B cell (primary cell): ENCODE measurements around the gene HABP4. TPM values are rescaled to one million over a fixed set of nuclear protein-coding genes. Genes with fewer than 3 reads are reported as not detected.

Source experiments
- ATAC-seq: fragments of 200-7000 bp; cut with Tn5 transposase; one replicate; pipeline ENCODE4 v1.10.0; 2021; ENCODE audit warnings: low read depth, mild to moderate bottlenecking, moderate number of reproducible peaks, moderate library complexity
- CTCF ChIA-PET: fragments of 350-600 bp; sonication (Branson Sonifier 250); formaldehyde crosslinking; loops from one replicate; lab custom pipeline; 2021; ENCODE audit warnings: antibody characterized with exemption, inconsistent platforms; lab: Charles Lee
- POLR2A ChIA-PET: fragments of 350-600 bp; sonication (Branson Sonifier 250); formaldehyde crosslinking; loops from one replicate; lab custom pipeline; 2021; ENCODE audit warnings: antibody characterized with exemption; lab: Charles Lee
- DNase-seq: peaks from one replicate; pipeline ENCODE4 v3.0.0; 2013
- H2AFZ ChIP-seq: 2 replicates; pipeline ENCODE4 v1.6.1; 2012; ENCODE audit warnings: mild to moderate bottlenecking, low read depth, low read length; ENCODE audit not compliant: insufficient read depth, poor library complexity, severe bottlenecking
- H3K27ac ChIP-seq, 2 donors: 1 replicate in 1 of 2; 2 replicates in 1 of 2; pipeline ENCODE4 v1.5.1; 2012 to 2013; ENCODE audit warnings: low read length in 2 of 2, mild to moderate bottlenecking in 2 of 2, moderate library complexity in 1 of 2
- H3K27me3 ChIP-seq, 4 experiments: fragments of 200-600 bp in 1 of 4; sonication (generic) in 1 of 4; replicated peaks in 1 of 4; 1 replicate in 2 of 4; 2 replicates in 2 of 4; pipeline versions ENCODE4 v1.6.1 to v1.7.0; 2013 to 2016; ENCODE audit warnings: low read length in 3 of 4, mild to moderate bottlenecking in 2 of 4, mixed read lengths in 1 of 4, moderate library complexity in 1 of 4; ENCODE audit not compliant: insufficient read depth in 4 of 4, control insufficient read depth in 3 of 4; ENCODE audit errors: control extremely low read depth in 1 of 4
- H3K36me3 ChIP-seq, 2 experiments: replicated peaks in 1 of 2; 1 replicate in 1 of 2; 2 replicates in 1 of 2; pipeline versions ENCODE4 v1.6.1 to v1.7.1; 2013; ENCODE audit warnings: low read length in 1 of 2; ENCODE audit not compliant: insufficient read depth in 2 of 2, control insufficient read depth in 1 of 2; ENCODE audit errors: control extremely low read depth in 1 of 2, extremely low read depth in 1 of 2
- H3K4me1 ChIP-seq, 2 donors: fragments of 200-600 bp in 1 of 2; sonication (generic) in 1 of 2; 1 replicate in 1 of 2; 2 replicates in 1 of 2; pipeline versions ENCODE4 v1.5.1 to v1.6.1; 2013 to 2017; ENCODE audit warnings: low read length in 2 of 2; ENCODE audit not compliant: control insufficient read depth in 2 of 2, insufficient read depth in 2 of 2
- H3K4me2 ChIP-seq: replicated peaks from 2 replicates; pipeline ENCODE3; 2012; ENCODE audit warnings: mild to moderate bottlenecking, low read depth, low read length; ENCODE audit not compliant: poor library complexity, severe bottlenecking
- H3K4me3 ChIP-seq, 5 experiments: fragments of 200-600 bp in 1 of 5; sonication (generic) in 1 of 5; 1 replicate in 3 of 5; 2 replicates in 2 of 5; pipeline versions ENCODE4 v1.5.1 to v1.7.0; 2011 to 2016; ENCODE audit warnings: low read length in 4 of 5, mild to moderate bottlenecking in 4 of 5, low read depth in 2 of 5, control low read depth in 1 of 5, moderate library complexity in 1 of 5; ENCODE audit not compliant: insufficient read depth in 1 of 5; ENCODE audit errors: control extremely low read depth in 1 of 5, extremely low read depth in 1 of 5
- H3K79me2 ChIP-seq: fragments of 200-600 bp; sonication (generic); one replicate; pipeline ENCODE4 v1.6.0; 2016; ENCODE audit warnings: low read length; ENCODE audit not compliant: control insufficient read depth, insufficient read depth
- H3K9ac ChIP-seq: fragments of 200-600 bp; sonication (generic); 2 replicates; pipeline ENCODE4 v1.6.1; 2017; ENCODE audit warnings: mild to moderate bottlenecking, low read length, moderate library complexity
- H3K9me3 ChIP-seq, 3 donors: one replicate each; pipeline versions ENCODE4 v1.6.1 to v1.7.1; 2013; ENCODE audit warnings: low read length in 2 of 3; ENCODE audit not compliant: control insufficient read depth in 2 of 3, insufficient read depth in 1 of 3; ENCODE audit errors: control extremely low read depth in 1 of 3
- H4K20me1 ChIP-seq: 2 replicates; pipeline ENCODE4 v1.6.0; 2012; ENCODE audit warnings: mild to moderate bottlenecking, low read length; ENCODE audit not compliant: insufficient read depth, control insufficient read depth, poor library complexity, severe bottlenecking
- H3K27ac Mint-ChIP-seq: one replicate; pipeline ENCODE4 v1.8.0; 2021; ENCODE audit warnings: mixed read lengths
- H3K27me3 Mint-ChIP-seq: one replicate; pipeline ENCODE4 v1.8.0; 2021; ENCODE audit warnings: mixed read lengths
- H3K4me1 Mint-ChIP-seq: one replicate; pipeline ENCODE4 v1.8.0; 2021; ENCODE audit warnings: mixed read lengths
- H3K4me3 Mint-ChIP-seq: one replicate; pipeline ENCODE4 v1.8.0; 2021; ENCODE audit warnings: mixed read lengths
- H3K9me3 Mint-ChIP-seq: one replicate; pipeline ENCODE4 v1.8.0; 2022; ENCODE audit warnings: mixed read lengths; ENCODE audit not compliant: insufficient read depth
- CTCF ChIP-seq: fragments of 200-600 bp; IDR thresholded peaks from one replicate; pipeline ENCODE4 v1.8.0; 2022; ENCODE audit warnings: antibody characterized with exemption, mild to moderate bottlenecking
- EZH2 ChIP-seq: IDR thresholded peaks from 2 replicates; pipeline ENCODE4 v1.6.1; 2012; ENCODE audit warnings: borderline replicate concordance, low read depth, mild to moderate bottlenecking, moderate library complexity, low read length; ENCODE audit not compliant: insufficient read depth, poor library complexity, severe bottlenecking
- WGBS: methylation state at CpG from one replicate; pipeline ENCODE4 v1.1.5; 2013; ENCODE audit warnings: missing lambda C conversion rate; ENCODE audit not compliant: insufficient coverage; 5-methylcytosine and 5-hydroxymethylcytosine counted together
- intact Hi-C: fragments of 100-400 bp; cut with micrococcal nuclease; formaldehyde crosslinking; loops from one replicate; pipeline ENCODE4 v1.10.0; 2022
- polyA plus RNA-seq: library from polyadenylated mRNA; depleted of rRNA; stranded (reverse); fragments of >200 nt; gene quantifications from 2 replicates; pipeline ENCODE4 v1.2.3, GENCODE V29; 2012
- total RNA-seq, 2 donors: library from RNA; stranded (reverse); fragments of 120-200 nt in 1 of 2; gene quantifications; 1 replicate in 1 of 2; 2 replicates in 1 of 2; pipeline versions ENCODE4 v1.2.3 to v1.2.4, GENCODE V29; 2013 to 2022

HABP4 gene
- total and polyA plus RNA-seq, 2 donors (not counting 1 experiment from before 2014, with no cell fraction given), result 3.3 to 15.0 TPM

GRCh38 chr9:96423322-96423984 lies 26.5 kb upstream of the HABP4 start:
- ATAC-seq, result no peak
- Histone ChIP-seq H3K36me3 (no peaks in the 10 kb centered on the region), H3K9me3 (no peaks in the 10 kb centered on the region), H3K4me1 (peaks cover 15 to 22% of the 10 kb centered on the region in 2 donors), H4K20me1 (no peaks in the 10 kb centered on the region), H3K4me2 (no peak overlapping the region), H3K9ac (no peak overlapping the region), H3K79me2 (no peaks in the 10 kb centered on the region), H3K4me3 (no peak overlapping the region), H3K27me3 (no peaks in the 10 kb centered on the region), H2AFZ (no peak overlapping the region), H3K27ac (no peak overlapping the region)
- intact Hi-C loops, result no loop called here
- CTCF ChIA-PET, result interaction anchor here (1.5 kb wide), 1 partner anchor 26 kb away, joined by 4 read pairs; the partner anchor contains the start of gene HABP4
- Mint-ChIP-seq H3K4me3 (no peak overlapping the region), H3K27ac (no peak overlapping the region), H3K4me1 (peaks cover 20% of the 10 kb centered on the region), H3K9me3 (no peaks in the 10 kb centered on the region), H3K27me3 (peaks cover 3% of the 10 kb centered on the region)
- no peak for DNase-seq
- no peak for TF ChIP-seq EZH2
- no peak for TF ChIP-seq CTCF
- POLR2A ChIA-PET, result no interaction called here
- 85% methylated on average over 5 of the region's 8 CpGs for WGBS

- DNase-seq (no peak), ATAC-seq (no peak)
- no peak overlapping the region for H3K27ac Mint-ChIP-seq
- Histone ChIP-seq H3K27ac (no peak overlapping the region), H3K9ac (no peak overlapping the region), H4K20me1 (no peaks in the 10 kb centered on the region), H2AFZ (no peak overlapping the region), H3K36me3 (no peaks in the 10 kb centered on the region), H3K4me3 (no peak overlapping the region), H3K4me1 (peaks cover 15 to 22% of the 10 kb centered on the region in 2 donors), H3K4me2 (no peak overlapping the region), H3K79me2 (no peaks in the 10 kb centered on the region), H3K9me3 (no peaks in the 10 kb centered on the region), H3K27me3 (no peaks in the 10 kb centered on the region)
- intact Hi-C loops, result no loop called here
- 95% methylated on average over 4 of the region's 6 CpGs for WGBS
- TF ChIP-seq CTCF, result no peak
- no peak for TF ChIP-seq EZH2
- H3K27me3 Mint-ChIP-seq, result peaks cover 3% of the 10 kb centered on the region
- H3K4me3 Mint-ChIP-seq, result no peak overlapping the region
- H3K4me1 Mint-ChIP-seq, result peaks cover 20% of the 10 kb centered on the region
- POLR2A ChIA-PET, result no interaction called here
- H3K9me3 Mint-ChIP-seq, result no peaks in the 10 kb centered on the region
- CTCF ChIA-PET, result interaction anchor here (1.1 kb wide), 1 partner anchor 17 kb away, joined by 3 read pairs; no protein-coding TSS in a partner anchor
These were observed 26.0 kb upstream of the HABP4 start for GRCh38 chr9:96423985-96424336.
